HG03442 (cell line): ENCODE results near the gene PNPLA2.

Source experiments
- ATAC-seq: cut with Tn5 transposase; IDR thresholded peaks from one replicate; pipeline ENCODE4 v1.9.1; 2021; ENCODE audit warnings: mild to moderate bottlenecking, moderate library complexity; ENCODE audit not compliant: unreplicated experiment

The PNPLA2 gene

GRCh38 chr11:818396-819128 lies at the start of gene PNPLA2:
Gene PNPLA2, plus strand, starts transcription at chr11:818914. Its CDS starts 805 bp downstream, at chr11:819719.
- no peak for ATAC-seq

GRCh38 chr11:769887-770641 lies 48.6 kb upstream of the PNPLA2 start:
- no peak for ATAC-seq

- ATAC-seq = no peak
These were observed 47.8 kb upstream of the PNPLA2 start for GRCh38 chr11:770642-771616.

- ATAC-seq = no peak
These were observed 47.0 kb upstream of the PNPLA2 start for GRCh38 chr11:771617-772204.

- ATAC-seq = no peak
These were observed 46.0 kb upstream of the PNPLA2 start for GRCh38 chr11:772429-773390.

- ATAC-seq = no peak
These were observed 45.3 kb upstream of the PNPLA2 start for GRCh38 chr11:773425-773824.

- ATAC-seq = no peak
These were observed 44.9 kb upstream of the PNPLA2 start for GRCh38 chr11:773830-774229.

GRCh38 chr11:774873-775592 lies 43.7 kb upstream of the PNPLA2 start:
- no peak for ATAC-seq

GRCh38 chr11:776263-776560 lies 42.5 kb upstream of the PNPLA2 start:
- ATAC-seq = no peak

- peak; percentile 12 for ATAC-seq
These were observed 42.0 kb upstream of the PNPLA2 start for GRCh38 chr11:776561-777287.

- peak; percentile 80 for ATAC-seq
These were observed 41.1 kb upstream of the PNPLA2 start, which contains the start of gene GATD1 for GRCh38 chr11:777288-778255. Gene GATD1, minus strand, starts transcription at chr11:777487. Its CDS starts 25 bp downstream, at chr11:777462.

GRCh38 chr11:778976-779954 lies 39.4 kb upstream of the PNPLA2 start:
- ATAC-seq = no peak

GRCh38 chr11:779955-780532 lies 38.7 kb upstream of the PNPLA2 start:
- ATAC-seq = no peak

- ATAC-seq = no peak
These were observed 36.2 kb upstream of the PNPLA2 start for GRCh38 chr11:782264-783174.

GRCh38 chr11:783581-784015 lies 35.1 kb upstream of the PNPLA2 start:
- no peak for ATAC-seq
